Neural cell (in vitro differentiated cells): ENCODE results near the gene PYDC2. TPM values are rescaled to one million over a fixed set of nuclear protein-coding genes. Genes with fewer than 3 reads are reported as not detected.

Source experiments
- H2AFZ ChIP-seq: fragments of 200-600, 300-800 bp; sonication (generic), shearing (Covaris generic); 2 replicates; pipeline ENCODE4 v1.6.0; 2014; ENCODE audit warnings: low read depth, mild to moderate bottlenecking, antibody characterized with exemption, low read length, moderate library complexity
- H3F3A ChIP-seq: fragments of 200-600 bp; shearing (Covaris generic); 2 replicates; pipeline ENCODE4 v1.6.1; 2016; ENCODE audit warnings: mild to moderate bottlenecking, moderate library complexity, mixed read lengths, antibody characterized with exemption, low read length; ENCODE audit not compliant: insufficient read depth, poor library complexity, severe bottlenecking
- H3K27ac ChIP-seq: fragments of 200-600, 300-800 bp; sonication (generic), shearing (Covaris generic); 2 replicates; pipeline ENCODE4 v1.5.1; 2014; ENCODE audit warnings: mild to moderate bottlenecking, low read length, moderate library complexity
- H3K27me3 ChIP-seq: fragments of 300-800, 200-600 bp; sonication (generic), shearing (Covaris generic); 2 replicates; pipeline ENCODE4 v1.6.0; 2014; ENCODE audit warnings: mild to moderate bottlenecking, low read depth, low read length, moderate library complexity; ENCODE audit not compliant: insufficient read depth
- H3K36me3 ChIP-seq: fragments of 300-800, 200-600 bp; sonication (generic), shearing (Covaris generic); 2 replicates; pipeline ENCODE4 v1.5.1; 2014; ENCODE audit warnings: mild to moderate bottlenecking, antibody characterized with exemption, low read length, moderate library complexity; ENCODE audit not compliant: insufficient read depth
- H3K4me2 ChIP-seq: fragments of 300-800, 200-600 bp; sonication (generic), shearing (Covaris generic); 2 replicates; pipeline ENCODE4 v1.6.0; 2014; ENCODE audit warnings: mild to moderate bottlenecking, low read length
- H3K4me3 ChIP-seq: fragments of 300-800, 200-600 bp; sonication (generic), shearing (Covaris generic); 2 replicates; pipeline ENCODE4 v1.5.1; 2014; ENCODE audit warnings: mild to moderate bottlenecking, low read length, moderate library complexity
- H3K79me2 ChIP-seq: fragments of 200-600 bp; shearing (Covaris generic); replicated peaks from 2 replicates; pipeline ENCODE4 v1.6.0; 2014; ENCODE audit warnings: mild to moderate bottlenecking, low read length, moderate library complexity; ENCODE audit not compliant: insufficient read depth
- H3K9ac ChIP-seq: fragments of 300-800, 200-600 bp; sonication (generic), shearing (Covaris generic); 2 replicates; pipeline ENCODE4 v1.6.1; 2016; ENCODE audit warnings: mild to moderate bottlenecking, low read length, mixed read lengths
- H3K9me2 ChIP-seq: fragments of 200-600 bp; shearing (Covaris generic); 2 replicates; pipeline ENCODE4 v1.6.1; 2016; ENCODE audit warnings: mild to moderate bottlenecking, low read length, mixed read lengths; ENCODE audit not compliant: insufficient read depth
- H3K9me3 ChIP-seq: fragments of 200-600, 300-800 bp; sonication (generic), shearing (Covaris generic); 2 replicates; pipeline ENCODE4 v1.6.1; 2016; ENCODE audit warnings: mild to moderate bottlenecking, mixed run types, low read length, moderate library complexity, mixed read lengths
- H4K20me1 ChIP-seq: fragments of 200-600 bp; shearing (Covaris generic); 2 replicates; pipeline ENCODE4 v1.6.1; 2016; ENCODE audit warnings: mild to moderate bottlenecking, mixed run types; ENCODE audit not compliant: insufficient read depth
- EP300 ChIP-seq: fragments of 450-650 bp; conservative IDR thresholded peaks from 2 replicates; pipeline ENCODE4 v1.6.1; 2014; ENCODE audit warnings: antibody characterized with exemption, mild to moderate bottlenecking, moderate library complexity; ENCODE audit not compliant: poor library complexity, severe bottlenecking
- EZH2 ChIP-seq: fragments of 200-600, 300-800 bp; shearing (Covaris generic), sonication (generic); IDR thresholded peaks from 2 replicates; pipeline ENCODE4 v1.6.1; 2014; ENCODE audit warnings: antibody characterized with exemption, low read length, borderline replicate concordance, mild to moderate bottlenecking; ENCODE audit not compliant: insufficient read depth, poor library complexity, severe bottlenecking
- MXI1 ChIP-seq: fragments of 450-650 bp; conservative IDR thresholded peaks from 2 replicates; pipeline ENCODE4 v1.6.1; 2014; ENCODE audit warnings: antibody characterized with exemption, mild to moderate bottlenecking; ENCODE audit not compliant: poor library complexity, severe bottlenecking
- POLR2AphosphoS5 ChIP-seq: IDR thresholded peaks from 2 replicates; pipeline ENCODE4 v1.6.1; 2012
- RAD21 ChIP-seq: fragments of 450-650 bp; conservative IDR thresholded peaks from 2 replicates; pipeline ENCODE4 v1.6.1; 2014; ENCODE audit warnings: antibody characterized with exemption, mild to moderate bottlenecking, moderate library complexity
- SMC3 ChIP-seq: fragments of 450-650 bp; conservative IDR thresholded peaks from 2 replicates; pipeline ENCODE4 v1.6.1; 2014; ENCODE audit warnings: antibody characterized with exemption, mild to moderate bottlenecking, moderate library complexity; ENCODE audit not compliant: poor library complexity
- TAF1 ChIP-seq: IDR thresholded peaks from 2 replicates; pipeline ENCODE4 v1.6.1; 2012; ENCODE audit warnings: low read depth
- polyA plus RNA-seq: library from polyadenylated mRNA; depleted of rRNA; stranded (reverse); fragments of >200 nt; gene quantifications from 2 replicates; pipeline ENCODE4 v1.2.3, GENCODE V29; 2014
- TF ChIP-seq, protein P1 (sequence below): IDR thresholded peaks from 2 replicates; pipeline ENCODE4 v1.6.1; 2012; ENCODE audit warnings: borderline replicate concordance
- TF ChIP-seq, protein P2 (sequence below): fragments of 450-650 bp; IDR thresholded peaks from 2 replicates; pipeline ENCODE4 v1.5.1; 2014; ENCODE audit warnings: antibody characterized with exemption, mild to moderate bottlenecking, moderate library complexity; ENCODE audit not compliant: poor library complexity, severe bottlenecking

Gene PYDC2
- polyA plus RNA-seq, 1 donor from 2014 or later: not detected

- H3K79me2 ChIP-seq: no peaks in the 10 kb centered on the region
- no peaks in the 10 kb centered on the region for H3F3A ChIP-seq
- no peaks in the 10 kb centered on the region for H3K27me3 ChIP-seq
- no peak overlapping the region for H3K4me2 ChIP-seq
- no peak overlapping the region for H3K9ac ChIP-seq
- no peaks in the 10 kb centered on the region for H3K36me3 ChIP-seq
- H3K27ac ChIP-seq: no peak overlapping the region
- no peak overlapping the region for H3K4me3 ChIP-seq
- no peaks in the 10 kb centered on the region for H3K9me3 ChIP-seq
- no peak for TF ChIP-seq EP300
- no peak for TF ChIP-seq SMC3
- no peak for TF ChIP-seq MXI1
- TF ChIP-seq, protein P1, sequence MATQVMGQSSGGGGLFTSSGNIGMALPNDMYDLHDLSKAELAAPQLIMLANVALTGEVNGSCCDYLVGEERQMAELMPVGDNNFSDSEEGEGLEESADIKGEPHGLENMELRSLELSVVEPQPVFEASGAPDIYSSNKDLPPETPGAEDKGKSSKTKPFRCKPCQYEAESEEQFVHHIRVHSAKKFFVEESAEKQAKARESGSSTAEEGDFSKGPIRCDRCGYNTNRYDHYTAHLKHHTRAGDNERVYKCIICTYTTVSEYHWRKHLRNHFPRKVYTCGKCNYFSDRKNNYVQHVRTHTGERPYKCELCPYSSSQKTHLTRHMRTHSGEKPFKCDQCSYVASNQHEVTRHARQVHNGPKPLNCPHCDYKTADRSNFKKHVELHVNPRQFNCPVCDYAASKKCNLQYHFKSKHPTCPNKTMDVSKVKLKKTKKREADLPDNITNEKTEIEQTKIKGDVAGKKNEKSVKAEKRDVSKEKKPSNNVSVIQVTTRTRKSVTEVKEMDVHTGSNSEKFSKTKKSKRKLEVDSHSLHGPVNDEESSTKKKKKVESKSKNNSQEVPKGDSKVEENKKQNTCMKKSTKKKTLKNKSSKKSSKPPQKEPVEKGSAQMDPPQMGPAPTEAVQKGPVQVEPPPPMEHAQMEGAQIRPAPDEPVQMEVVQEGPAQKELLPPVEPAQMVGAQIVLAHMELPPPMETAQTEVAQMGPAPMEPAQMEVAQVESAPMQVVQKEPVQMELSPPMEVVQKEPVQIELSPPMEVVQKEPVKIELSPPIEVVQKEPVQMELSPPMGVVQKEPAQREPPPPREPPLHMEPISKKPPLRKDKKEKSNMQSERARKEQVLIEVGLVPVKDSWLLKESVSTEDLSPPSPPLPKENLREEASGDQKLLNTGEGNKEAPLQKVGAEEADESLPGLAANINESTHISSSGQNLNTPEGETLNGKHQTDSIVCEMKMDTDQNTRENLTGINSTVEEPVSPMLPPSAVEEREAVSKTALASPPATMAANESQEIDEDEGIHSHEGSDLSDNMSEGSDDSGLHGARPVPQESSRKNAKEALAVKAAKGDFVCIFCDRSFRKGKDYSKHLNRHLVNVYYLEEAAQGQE: no peak
- no peak for TF ChIP-seq RAD21
- TF ChIP-seq POLR2AphosphoS5: no peak
- TF ChIP-seq EZH2: no peak
- TF ChIP-seq TAF1: no peak
- TF ChIP-seq, protein P2, sequence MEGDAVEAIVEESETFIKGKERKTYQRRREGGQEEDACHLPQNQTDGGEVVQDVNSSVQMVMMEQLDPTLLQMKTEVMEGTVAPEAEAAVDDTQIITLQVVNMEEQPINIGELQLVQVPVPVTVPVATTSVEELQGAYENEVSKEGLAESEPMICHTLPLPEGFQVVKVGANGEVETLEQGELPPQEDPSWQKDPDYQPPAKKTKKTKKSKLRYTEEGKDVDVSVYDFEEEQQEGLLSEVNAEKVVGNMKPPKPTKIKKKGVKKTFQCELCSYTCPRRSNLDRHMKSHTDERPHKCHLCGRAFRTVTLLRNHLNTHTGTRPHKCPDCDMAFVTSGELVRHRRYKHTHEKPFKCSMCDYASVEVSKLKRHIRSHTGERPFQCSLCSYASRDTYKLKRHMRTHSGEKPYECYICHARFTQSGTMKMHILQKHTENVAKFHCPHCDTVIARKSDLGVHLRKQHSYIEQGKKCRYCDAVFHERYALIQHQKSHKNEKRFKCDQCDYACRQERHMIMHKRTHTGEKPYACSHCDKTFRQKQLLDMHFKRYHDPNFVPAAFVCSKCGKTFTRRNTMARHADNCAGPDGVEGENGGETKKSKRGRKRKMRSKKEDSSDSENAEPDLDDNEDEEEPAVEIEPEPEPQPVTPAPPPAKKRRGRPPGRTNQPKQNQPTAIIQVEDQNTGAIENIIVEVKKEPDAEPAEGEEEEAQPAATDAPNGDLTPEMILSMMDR: no peak
- H2AFZ ChIP-seq: no peak overlapping the region
- no peaks in the 10 kb centered on the region for H3K9me2 ChIP-seq
- H4K20me1 ChIP-seq: no peaks in the 10 kb centered on the region
These were observed 36.1 kb upstream of the PYDC2 start for GRCh38 chr3:191424881-191425280.

DNA sequence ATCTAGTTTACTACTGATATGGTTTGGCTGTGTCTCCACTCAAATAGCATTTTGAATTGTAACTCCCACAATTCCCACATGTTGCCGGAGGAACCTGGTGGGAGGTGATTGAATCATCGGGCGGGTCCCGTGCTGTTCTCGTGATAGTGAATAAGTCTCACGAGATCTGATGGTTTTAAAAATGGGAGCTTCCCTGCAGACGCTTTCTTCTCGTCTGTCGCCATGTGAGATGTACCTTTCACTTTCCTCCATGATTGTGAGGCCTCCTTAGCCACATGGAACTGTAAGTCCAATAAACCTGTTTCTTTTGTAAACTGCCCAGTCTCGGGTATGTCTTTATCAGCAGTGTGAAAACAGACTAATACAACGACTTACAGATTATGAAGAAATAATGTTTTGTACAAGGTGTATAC lies 35.6 kb upstream of the PYDC2 start:
- H3K9me3 ChIP-seq: no peaks in the 10 kb centered on the region
- no peak overlapping the region for H3K9ac ChIP-seq
- no peak overlapping the region for H3K4me3 ChIP-seq
- no peak overlapping the region for H2AFZ ChIP-seq
- no peak for TF ChIP-seq TAF1
- TF ChIP-seq EZH2: no peak
- no peak for TF ChIP-seq EP300
- TF ChIP-seq, protein P2: no peak
- TF ChIP-seq MXI1: no peak
- no peak for TF ChIP-seq SMC3
- no peak for TF ChIP-seq RAD21
- no peak for TF ChIP-seq POLR2AphosphoS5
- TF ChIP-seq, protein P1: no peak
- H3K27ac ChIP-seq: no peak overlapping the region
- H4K20me1 ChIP-seq: no peaks in the 10 kb centered on the region
- H3F3A ChIP-seq: no peaks in the 10 kb centered on the region
- H3K9me2 ChIP-seq: no peaks in the 10 kb centered on the region
- no peaks in the 10 kb centered on the region for H3K79me2 ChIP-seq
- no peaks in the 10 kb centered on the region for H3K27me3 ChIP-seq
- no peaks in the 10 kb centered on the region for H3K36me3 ChIP-seq
- H3K4me2 ChIP-seq: no peak overlapping the region
